GM13977 (cell line): ENCODE measurements around the gene LDLRAD4.

Experiments
- DNase-seq: peaks from one replicate; pipeline ENCODE4 v3.0.0; 2012; ENCODE audit warnings: low spot score
- in situ Hi-C: fragments of 300-500 bp; cut with MboI; formaldehyde crosslinking; loops from one replicate; pipeline ENCODE4 v1.12.0; 2022; ENCODE audit warnings: low sequenced_read_pairs, low pct_unique_long_range_greater_than_20kb, mixed read lengths, inconsistent platforms; ENCODE audit not compliant: unreplicated experiment
- TF ChIP-seq, protein P1 (sequence below): IDR thresholded peaks from 2 replicates; pipeline ENCODE4 v1.5.1; 2012; ENCODE audit warnings: mild to moderate bottlenecking, control low read depth; ENCODE audit not compliant: insufficient read depth; ENCODE audit errors: extremely low read depth, missing control alignments

The LDLRAD4 gene

DNA sequence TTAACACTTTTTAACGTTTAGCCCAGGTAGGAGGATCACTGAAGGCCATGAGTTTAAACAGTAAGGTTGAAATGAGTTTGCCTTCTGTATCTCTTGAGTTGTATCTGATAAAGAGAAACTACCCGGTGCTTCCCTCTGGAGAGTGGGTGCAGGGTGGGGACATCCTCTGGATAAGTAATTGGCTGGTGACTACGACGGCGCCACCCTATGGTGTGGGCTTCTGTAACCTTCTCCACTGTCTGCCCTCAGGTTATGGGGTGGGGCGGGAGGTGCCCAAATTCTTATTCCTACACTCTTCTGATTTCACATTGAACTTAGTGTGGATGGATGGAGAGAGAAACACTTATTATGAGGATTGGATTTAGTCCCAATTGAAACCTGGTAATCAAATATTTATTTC, 68.8 kb downstream of the LDLRAD4 start:
- no peak for DNase-seq
- in situ Hi-C loops = no loop called here
- TF ChIP-seq, protein P1, sequence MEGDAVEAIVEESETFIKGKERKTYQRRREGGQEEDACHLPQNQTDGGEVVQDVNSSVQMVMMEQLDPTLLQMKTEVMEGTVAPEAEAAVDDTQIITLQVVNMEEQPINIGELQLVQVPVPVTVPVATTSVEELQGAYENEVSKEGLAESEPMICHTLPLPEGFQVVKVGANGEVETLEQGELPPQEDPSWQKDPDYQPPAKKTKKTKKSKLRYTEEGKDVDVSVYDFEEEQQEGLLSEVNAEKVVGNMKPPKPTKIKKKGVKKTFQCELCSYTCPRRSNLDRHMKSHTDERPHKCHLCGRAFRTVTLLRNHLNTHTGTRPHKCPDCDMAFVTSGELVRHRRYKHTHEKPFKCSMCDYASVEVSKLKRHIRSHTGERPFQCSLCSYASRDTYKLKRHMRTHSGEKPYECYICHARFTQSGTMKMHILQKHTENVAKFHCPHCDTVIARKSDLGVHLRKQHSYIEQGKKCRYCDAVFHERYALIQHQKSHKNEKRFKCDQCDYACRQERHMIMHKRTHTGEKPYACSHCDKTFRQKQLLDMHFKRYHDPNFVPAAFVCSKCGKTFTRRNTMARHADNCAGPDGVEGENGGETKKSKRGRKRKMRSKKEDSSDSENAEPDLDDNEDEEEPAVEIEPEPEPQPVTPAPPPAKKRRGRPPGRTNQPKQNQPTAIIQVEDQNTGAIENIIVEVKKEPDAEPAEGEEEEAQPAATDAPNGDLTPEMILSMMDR = no peak

DNA sequence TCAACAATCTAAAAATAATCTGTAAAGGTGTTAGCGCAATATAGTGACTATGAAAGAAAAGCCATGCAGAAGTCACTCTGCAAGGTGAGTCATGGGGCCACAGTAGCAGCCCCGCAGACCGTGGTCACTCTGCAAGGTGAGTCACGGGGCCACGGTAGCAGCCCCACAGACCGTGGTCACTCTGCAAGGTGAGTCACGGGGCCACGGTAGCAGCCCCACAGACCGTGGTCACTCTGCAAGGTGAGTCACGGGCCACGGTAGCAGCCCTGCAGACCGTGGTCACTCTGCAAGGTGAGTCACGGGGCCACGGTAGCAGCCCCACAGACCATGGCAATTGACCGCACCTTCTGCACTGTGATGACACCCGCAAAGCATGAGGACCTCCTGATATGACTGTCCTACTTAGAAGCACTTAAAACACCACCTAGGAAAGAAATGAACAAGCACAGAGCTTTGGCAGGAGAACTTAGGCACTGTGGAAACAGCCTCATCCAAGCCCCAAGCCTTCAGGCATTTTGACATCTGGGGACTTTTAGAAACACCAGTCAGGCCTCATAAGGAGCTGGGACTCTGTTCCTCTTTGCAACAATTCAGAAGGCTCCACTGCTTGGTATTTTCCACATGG, 70.1 kb downstream of the LDLRAD4 start:
- no peak for DNase-seq
- TF ChIP-seq, protein P1 = no peak
- in situ Hi-C loops = no loop called here

GRCh38 chr18:13289481-13290205, 71.1 kb downstream of the LDLRAD4 start:
- TF ChIP-seq, protein P1 = no peak
- DNase-seq = no peak
- in situ Hi-C loops = no loop called here

- DNase-seq = no peak
- TF ChIP-seq, protein P1 = no peak
- in situ Hi-C loops = no loop called here
Measured at GRCh38 chr18:13290856-13291271, 72.3 kb downstream of the LDLRAD4 start.

DNA sequence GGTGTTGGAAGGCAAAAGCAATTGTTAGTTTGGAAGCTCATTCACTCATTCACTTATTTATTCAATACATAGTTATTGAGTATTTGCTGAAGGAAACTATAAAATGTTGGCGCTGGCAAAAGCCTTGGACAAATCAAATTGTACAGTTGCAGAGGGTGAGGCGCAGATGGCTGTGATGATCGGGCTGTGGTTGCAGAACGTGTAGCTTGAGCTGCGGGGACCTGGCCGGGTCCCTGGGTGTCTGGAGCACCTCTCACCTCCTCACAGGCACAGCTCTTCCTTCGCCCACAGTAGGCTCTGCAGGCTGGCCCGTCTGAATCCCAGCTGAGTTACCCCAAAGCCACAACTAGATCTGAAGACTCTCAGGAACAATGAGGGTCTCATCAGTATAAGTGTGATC, 72.7 kb downstream of the LDLRAD4 start:
- in situ Hi-C loops = no loop called here
- TF ChIP-seq, protein P1 = no peak
- no peak for DNase-seq

DNA sequence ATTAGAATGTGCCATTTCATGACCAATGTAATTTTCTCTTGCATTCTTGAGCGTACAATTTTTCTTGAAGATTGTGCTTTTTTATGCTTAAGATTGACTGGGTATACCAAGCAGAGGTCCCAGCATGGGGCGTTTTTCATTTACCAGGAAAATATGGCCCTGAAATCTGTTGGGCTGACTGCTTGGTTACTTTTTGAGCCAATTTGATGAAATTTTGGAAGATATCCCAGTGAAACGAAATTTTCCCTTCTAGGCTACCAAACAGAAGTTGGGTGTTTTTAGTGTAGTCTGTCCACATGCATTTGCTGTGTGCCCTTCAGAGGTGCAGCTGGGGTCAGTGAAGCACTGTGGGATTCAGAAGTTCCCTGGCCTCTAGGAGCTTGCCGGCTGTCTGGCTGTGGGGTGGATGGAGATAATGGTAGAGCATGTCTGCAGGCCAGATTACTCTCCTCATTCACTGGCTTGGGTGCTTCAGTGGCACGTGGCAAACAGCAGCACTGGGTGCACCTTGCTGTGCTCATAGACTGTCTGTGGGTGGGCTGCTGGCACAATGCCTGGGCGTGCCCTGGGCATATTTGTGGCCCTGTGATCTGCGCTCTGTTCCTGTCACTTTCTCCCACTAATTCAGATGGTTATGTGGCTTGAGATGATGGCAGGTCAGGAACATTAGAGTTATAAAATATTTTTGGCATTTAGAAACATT, 73.3 kb downstream of the LDLRAD4 start:
- TF ChIP-seq, protein P1 = no peak
- in situ Hi-C loops = no loop called here
- DNase-seq = no peak
